HepG2 (cell line): Measurements from ENCODE around the gene ST3GAL2. TPM values are rescaled to one million over a fixed set of nuclear protein-coding genes. Genes with fewer than 3 reads are reported as not detected.
A peak's percentile ranks its signal among the peaks of the same experiment; 100 is the strongest.

Experiments used
- BRD4 ChIP-seq: sonication (generic); formaldehyde crosslinking; IDR thresholded peaks from 2 replicates; pipeline ENCODE4 v1.4.0; 2020; ENCODE audit warnings: missing genetic modification reagents
- CC2D1A ChIP-seq: sonication (generic); formaldehyde crosslinking; IDR thresholded peaks from 2 replicates; pipeline ENCODE4 v1.8.1; 2023; ENCODE audit warnings: mild to moderate bottlenecking, missing genetic modification reagents
- GATA4 ChIP-seq: sonication (generic); IDR thresholded peaks from 2 replicates; pipeline ENCODE4 v1.6.1; 2016; ENCODE audit warnings: antibody characterized with exemption, low read depth, borderline replicate concordance
- GATAD1 ChIP-seq: IDR thresholded peaks from 2 replicates; pipeline ENCODE4 v1.6.1; 2016; ENCODE audit warnings: missing genetic modification reagents, missing compliant biosample characterization
- HCFC1 ChIP-seq: fragments of 150-350 bp; IDR thresholded peaks from 2 replicates; pipeline ENCODE4 v1.6.1; 2014; ENCODE audit warnings: low read depth, low read length
- HDAC1 ChIP-seq: sonication (generic); formaldehyde crosslinking; IDR thresholded peaks from 2 replicates; pipeline ENCODE4 v1.5.1; 2020; ENCODE audit warnings: mild to moderate bottlenecking, missing genetic modification reagents
- HMG20B ChIP-seq: conservative IDR thresholded peaks from 2 replicates; pipeline ENCODE4 v1.6.1; 2016; ENCODE audit warnings: missing genetic modification reagents, missing compliant biosample characterization
- NFYC ChIP-seq: IDR thresholded peaks from 2 replicates; pipeline ENCODE4 v1.6.1; 2016; ENCODE audit warnings: missing genetic modification reagents, missing compliant biosample characterization
- NKX3-1 ChIP-seq: sonication (generic); formaldehyde crosslinking; IDR thresholded peaks from 2 replicates; pipeline ENCODE4 v1.5.0; 2020; ENCODE audit warnings: missing genetic modification reagents
- SOX5 ChIP-seq: IDR thresholded peaks from 2 replicates; pipeline ENCODE4 v1.6.1; 2016; ENCODE audit warnings: borderline replicate concordance
- ZBTB7A ChIP-seq: sonication (generic); formaldehyde crosslinking; IDR thresholded peaks from 2 replicates; pipeline ENCODE4 v1.8.0; 2022; ENCODE audit warnings: mild to moderate bottlenecking, missing genetic modification reagents
- ZKSCAN8 ChIP-seq: IDR thresholded peaks from 2 replicates; pipeline ENCODE4 v1.6.1; 2016; ENCODE audit warnings: borderline replicate concordance, missing genetic modification reagents, missing compliant biosample characterization
- ZNF225 ChIP-seq: sonication (generic); formaldehyde crosslinking; IDR thresholded peaks from 2 replicates; pipeline ENCODE4 v1.4.0; 2020; ENCODE audit warnings: mild to moderate bottlenecking, missing genetic modification reagents
- ZNF292 ChIP-seq: sonication (generic); formaldehyde crosslinking; IDR thresholded peaks from 2 replicates; pipeline ENCODE4 v1.8.1; 2022; ENCODE audit warnings: mild to moderate bottlenecking, low read depth, missing genetic modification reagents, borderline replicate concordance
- ZNF629 ChIP-seq: sonication (generic); formaldehyde crosslinking; conservative IDR thresholded peaks from 2 replicates; pipeline ENCODE4 v1.5.0; 2020; ENCODE audit warnings: missing genetic modification reagents
- ZNF891 ChIP-seq: sonication (generic); formaldehyde crosslinking; IDR thresholded peaks from 2 replicates; pipeline ENCODE4 v1.5.0; 2020; ENCODE audit warnings: mild to moderate bottlenecking, missing genetic modification reagents
- ZSCAN25 ChIP-seq: sonication (generic); formaldehyde crosslinking; IDR thresholded peaks from 2 replicates; pipeline ENCODE4 v1.8.0; 2022; ENCODE audit warnings: mild to moderate bottlenecking, missing genetic modification reagents
- polyA plus RNA-seq, 8 experiments: library from polyadenylated mRNA; depleted of rRNA in 3 of 8; stranded (reverse) in 7 of 8; unstranded in 1 of 8; fragments of >200 nt; fragmentation: Illumina TruSeq in 4 of 8; extraction: Trizol in 4 of 8; gene quantifications; 2 replicates each; pipeline versions ENCODE4 v1.2.1 to v1.2.3, GENCODE V29; 2011 to 2016; ENCODE audit warnings: low read depth in 4 of 8, missing spikeins in 1 of 8, mixed read lengths in 1 of 8; ENCODE audit not compliant: insufficient read depth in 1 of 8
- total RNA-seq, 5 experiments: library from RNA; depleted of rRNA; stranded (reverse); fragments of >200 nt; fragmentation: Illumina TruSeq; extraction: Trizol; gene quantifications; 2 replicates each; pipeline ENCODE4 v1.2.3, GENCODE V29; 2016; ENCODE audit warnings: low read depth in 1 of 5
- TF ChIP-seq, protein P1 (sequence below): sonication (generic); formaldehyde crosslinking; IDR thresholded peaks from 2 replicates; pipeline ENCODE4 v1.8.0; 2022; ENCODE audit warnings: mild to moderate bottlenecking, missing genetic modification reagents; ENCODE audit not compliant: insufficient replicate concordance
- TF ChIP-seq, protein P2 (sequence below): sonication (generic); formaldehyde crosslinking; IDR thresholded peaks from 2 replicates; pipeline ENCODE4 v1.4.0; 2020; ENCODE audit warnings: missing genetic modification reagents
- TF ChIP-seq, protein P3 (sequence below): sonication (generic); formaldehyde crosslinking; IDR thresholded peaks from 2 replicates; pipeline ENCODE4 v1.4.0; 2020; ENCODE audit warnings: missing genetic modification reagents
- TF ChIP-seq, protein P4 (sequence below): sonication (generic); formaldehyde crosslinking; IDR thresholded peaks from 2 replicates; pipeline ENCODE4 v1.4.0; 2020; ENCODE audit warnings: missing genetic modification reagents

Gene ST3GAL2
- total and polyA plus RNA-seq, 2 of the 13 experiments (the other 11 are each of a cell fraction or from before 2014, with no cell fraction given), result 16.3 to 24.9 TPM

DNA sequence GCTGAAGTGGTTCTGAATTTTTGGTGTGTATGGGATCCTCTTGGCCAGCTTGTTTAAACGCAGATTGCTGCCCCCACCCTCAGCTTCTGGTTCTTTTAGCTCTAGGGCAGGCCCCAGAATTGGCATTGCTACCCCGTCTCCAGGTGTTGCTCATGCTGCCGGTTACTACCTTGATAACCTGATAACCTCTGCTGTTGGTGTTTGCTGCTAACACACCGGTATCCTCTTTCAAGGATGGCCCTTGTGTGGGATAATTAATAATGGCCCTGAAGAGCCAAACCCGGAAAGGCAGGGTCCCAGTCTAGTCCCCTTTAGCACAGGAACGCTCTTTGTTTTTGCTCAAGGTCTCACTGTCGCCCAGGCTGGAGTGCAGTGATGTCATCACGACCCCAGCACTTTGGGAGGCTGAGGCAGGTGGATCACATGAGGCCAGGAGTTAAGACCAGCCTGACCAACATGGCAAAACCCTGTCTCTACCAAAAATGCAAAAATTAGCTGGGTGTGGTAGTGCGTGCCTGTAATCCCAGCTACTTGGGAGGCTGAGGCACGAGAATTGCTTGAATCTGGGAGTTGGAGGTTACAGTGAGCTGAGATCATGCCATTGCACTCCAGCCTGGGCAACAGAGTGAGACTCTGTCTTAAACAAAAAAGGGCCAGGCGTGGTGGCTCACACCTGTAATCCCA is 1.3 kb upstream of the ST3GAL2 start (continued):
- TF ChIP-seq, protein P1, sequence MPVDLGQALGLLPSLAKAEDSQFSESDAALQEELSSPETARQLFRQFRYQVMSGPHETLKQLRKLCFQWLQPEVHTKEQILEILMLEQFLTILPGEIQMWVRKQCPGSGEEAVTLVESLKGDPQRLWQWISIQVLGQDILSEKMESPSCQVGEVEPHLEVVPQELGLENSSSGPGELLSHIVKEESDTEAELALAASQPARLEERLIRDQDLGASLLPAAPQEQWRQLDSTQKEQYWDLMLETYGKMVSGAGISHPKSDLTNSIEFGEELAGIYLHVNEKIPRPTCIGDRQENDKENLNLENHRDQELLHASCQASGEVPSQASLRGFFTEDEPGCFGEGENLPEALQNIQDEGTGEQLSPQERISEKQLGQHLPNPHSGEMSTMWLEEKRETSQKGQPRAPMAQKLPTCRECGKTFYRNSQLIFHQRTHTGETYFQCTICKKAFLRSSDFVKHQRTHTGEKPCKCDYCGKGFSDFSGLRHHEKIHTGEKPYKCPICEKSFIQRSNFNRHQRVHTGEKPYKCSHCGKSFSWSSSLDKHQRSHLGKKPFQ (CRISPR knock-in tag), result peak; percentile 75
- peak; percentile 68; the same call in 1 of the 2 replicates for TF ChIP-seq ZBTB7A (CRISPR knock-in tag)
- TF ChIP-seq GATA4, result 0 out of 2 replicates have a peak, but pooled peaks have one; percentile 30
- TF ChIP-seq NKX3-1 (CRISPR knock-in tag), result 0 out of 2 replicates have a peak, but pooled peaks have one; percentile 10
- peak; percentile 62 for TF ChIP-seq ZNF292
- 0 out of 2 replicates have a peak, but pooled peaks have one; percentile 40 for TF ChIP-seq BRD4 (CRISPR knock-in tag)
- no peak for TF ChIP-seq NFYC (CRISPR knock-in tag)
- no peak for TF ChIP-seq CC2D1A (CRISPR knock-in tag)
- 0 out of 2 replicates have a peak, but pooled peaks have one; percentile 16 for TF ChIP-seq HMG20B (CRISPR knock-in tag)
- TF ChIP-seq ZNF225 (CRISPR knock-in tag), result peak; percentile 48; the same call in 1 of the 2 replicates
- TF ChIP-seq, protein P2, sequence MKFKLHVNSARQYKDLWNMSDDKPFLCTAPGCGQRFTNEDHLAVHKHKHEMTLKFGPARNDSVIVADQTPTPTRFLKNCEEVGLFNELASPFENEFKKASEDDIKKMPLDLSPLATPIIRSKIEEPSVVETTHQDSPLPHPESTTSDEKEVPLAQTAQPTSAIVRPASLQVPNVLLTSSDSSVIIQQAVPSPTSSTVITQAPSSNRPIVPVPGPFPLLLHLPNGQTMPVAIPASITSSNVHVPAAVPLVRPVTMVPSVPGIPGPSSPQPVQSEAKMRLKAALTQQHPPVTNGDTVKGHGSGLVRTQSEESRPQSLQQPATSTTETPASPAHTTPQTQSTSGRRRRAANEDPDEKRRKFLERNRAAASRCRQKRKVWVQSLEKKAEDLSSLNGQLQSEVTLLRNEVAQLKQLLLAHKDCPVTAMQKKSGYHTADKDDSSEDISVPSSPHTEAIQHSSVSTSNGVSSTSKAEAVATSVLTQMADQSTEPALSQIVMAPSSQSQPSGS, result peak; percentile 77; the same call in 1 of the 2 replicates
- peak; percentile 29; the same call in 1 of the 2 replicates for TF ChIP-seq HDAC1 (CRISPR knock-in tag)
- TF ChIP-seq ZNF891 (CRISPR knock-in tag), result peak; percentile 48; the same call in 1 of the 2 replicates
- TF ChIP-seq, protein P3, sequence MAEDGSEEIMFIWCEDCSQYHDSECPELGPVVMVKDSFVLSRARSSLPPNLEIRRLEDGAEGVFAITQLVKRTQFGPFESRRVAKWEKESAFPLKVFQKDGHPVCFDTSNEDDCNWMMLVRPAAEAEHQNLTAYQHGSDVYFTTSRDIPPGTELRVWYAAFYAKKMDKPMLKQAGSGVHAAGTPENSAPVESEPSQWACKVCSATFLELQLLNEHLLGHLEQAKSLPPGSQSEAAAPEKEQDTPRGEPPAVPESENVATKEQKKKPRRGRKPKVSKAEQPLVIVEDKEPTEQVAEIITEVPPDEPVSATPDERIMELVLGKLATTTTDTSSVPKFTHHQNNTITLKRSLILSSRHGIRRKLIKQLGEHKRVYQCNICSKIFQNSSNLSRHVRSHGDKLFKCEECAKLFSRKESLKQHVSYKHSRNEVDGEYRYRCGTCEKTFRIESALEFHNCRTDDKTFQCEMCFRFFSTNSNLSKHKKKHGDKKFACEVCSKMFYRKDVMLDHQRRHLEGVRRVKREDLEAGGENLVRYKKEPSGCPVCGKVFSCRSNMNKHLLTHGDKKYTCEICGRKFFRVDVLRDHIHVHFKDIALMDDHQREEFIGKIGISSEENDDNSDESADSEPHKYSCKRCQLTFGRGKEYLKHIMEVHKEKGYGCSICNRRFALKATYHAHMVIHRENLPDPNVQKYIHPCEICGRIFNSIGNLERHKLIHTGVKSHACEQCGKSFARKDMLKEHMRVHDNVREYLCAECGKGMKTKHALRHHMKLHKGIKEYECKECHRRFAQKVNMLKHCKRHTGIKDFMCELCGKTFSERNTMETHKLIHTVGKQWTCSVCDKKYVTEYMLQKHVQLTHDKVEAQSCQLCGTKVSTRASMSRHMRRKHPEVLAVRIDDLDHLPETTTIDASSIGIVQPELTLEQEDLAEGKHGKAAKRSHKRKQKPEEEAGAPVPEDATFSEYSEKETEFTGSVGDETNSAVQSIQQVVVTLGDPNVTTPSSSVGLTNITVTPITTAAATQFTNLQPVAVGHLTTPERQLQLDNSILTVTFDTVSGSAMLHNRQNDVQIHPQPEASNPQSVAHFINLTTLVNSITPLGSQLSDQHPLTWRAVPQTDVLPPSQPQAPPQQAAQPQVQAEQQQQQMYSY (CRISPR knock-in tag), result peak; percentile 41; the same call in 1 of the 2 replicates
- no peak for TF ChIP-seq HCFC1
- no peak; the same call in 1 of the 2 replicates for TF ChIP-seq SOX5 (CRISPR knock-in tag)
- 0 out of 2 replicates have a peak, but pooled peaks have one; percentile 25 for TF ChIP-seq ZKSCAN8 (CRISPR knock-in tag)
- 0 out of 2 replicates have a peak, but pooled peaks have one; percentile 3 for TF ChIP-seq ZNF629
- 0 out of 2 replicates have a peak, but pooled peaks have one; percentile 15 for TF ChIP-seq GATAD1
- TF ChIP-seq, protein P4, sequence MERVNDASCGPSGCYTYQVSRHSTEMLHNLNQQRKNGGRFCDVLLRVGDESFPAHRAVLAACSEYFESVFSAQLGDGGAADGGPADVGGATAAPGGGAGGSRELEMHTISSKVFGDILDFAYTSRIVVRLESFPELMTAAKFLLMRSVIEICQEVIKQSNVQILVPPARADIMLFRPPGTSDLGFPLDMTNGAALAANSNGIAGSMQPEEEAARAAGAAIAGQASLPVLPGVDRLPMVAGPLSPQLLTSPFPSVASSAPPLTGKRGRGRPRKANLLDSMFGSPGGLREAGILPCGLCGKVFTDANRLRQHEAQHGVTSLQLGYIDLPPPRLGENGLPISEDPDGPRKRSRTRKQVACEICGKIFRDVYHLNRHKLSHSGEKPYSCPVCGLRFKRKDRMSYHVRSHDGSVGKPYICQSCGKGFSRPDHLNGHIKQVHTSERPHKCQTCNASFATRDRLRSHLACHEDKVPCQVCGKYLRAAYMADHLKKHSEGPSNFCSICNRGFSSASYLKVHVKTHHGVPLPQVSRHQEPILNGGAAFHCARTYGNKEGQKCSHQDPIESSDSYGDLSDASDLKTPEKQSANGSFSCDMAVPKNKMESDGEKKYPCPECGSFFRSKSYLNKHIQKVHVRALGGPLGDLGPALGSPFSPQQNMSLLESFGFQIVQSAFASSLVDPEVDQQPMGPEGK (CRISPR knock-in tag), result peak; percentile 30; the same call in 1 of the 2 replicates
- TF ChIP-seq ZSCAN25 (CRISPR knock-in tag), result 0 out of 2 replicates have a peak, but pooled peaks have one; percentile 48
